ENCODE measurements around the gene PIH1D1. TPM values are rescaled to one million over a fixed set of nuclear protein-coding genes. Genes with fewer than 3 reads are reported as not detected.
A peak's percentile ranks its signal among the peaks of the same experiment; 100 is the strongest.

Gene PIH1D1
- total and polyA plus RNA-seq, 2 donors (not counting 3 experiments of a cell fraction or from before 2014, with no cell fraction given) = 83.2 to 86.9 TPM

DNA sequence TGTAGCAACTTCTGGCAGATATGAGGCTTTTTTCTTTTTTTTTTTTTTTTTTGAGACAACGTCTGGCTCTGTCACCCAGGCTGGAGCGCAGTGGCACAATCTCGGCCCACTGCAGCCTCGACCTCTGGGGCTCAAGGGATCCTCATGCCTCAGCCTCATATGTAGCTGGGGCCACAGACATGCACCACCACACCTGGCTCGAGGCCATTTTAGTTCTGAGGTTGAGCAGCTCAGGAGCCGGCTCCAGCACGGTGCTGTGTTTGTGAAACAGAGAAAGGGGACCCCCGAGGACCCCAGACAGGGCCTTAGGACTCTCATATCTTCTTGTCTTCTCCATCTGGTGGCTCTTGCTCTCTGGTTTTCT is 19.0 kb upstream of the PIH1D1 start:
- FAIRE-seq = no peak
- Histone ChIP-seq H3K36me3 (ENCODE audit: control insufficient read depth in 2 of 2, extremely low read depth in 1 of 2, insufficient read depth in 2 of 2, low read length in 2 of 2) (peaks cover 0 to 8% of the 10 kb centered on the region in 2 experiments), H3K9me3 (replicated peaks; ENCODE audit: control insufficient read depth, insufficient read depth, low read length) (no peaks in the 10 kb centered on the region), H3K27ac (ENCODE audit: insufficient read depth, low read depth, low read length) (no peak overlapping the region), H2AFZ (ENCODE audit: low read depth, low read length) (no peak overlapping the region), H3K4me2 (ENCODE audit: insufficient read depth, low read length) (no peak overlapping the region), H4K20me1 (replicated peaks; ENCODE audit: control insufficient read depth, extremely low read depth, insufficient read depth, low read length) (no peaks in the 10 kb centered on the region), H3K9ac (replicated peaks; ENCODE audit: extremely low read depth, insufficient read depth, low read length) (no peak overlapping the region), H3K79me2 (ENCODE audit: control insufficient read depth, insufficient read depth, low read length) (no peaks in the 10 kb centered on the region), H3K9me1 (replicated peaks; ENCODE audit: control insufficient read depth, extremely low read depth, insufficient read depth, low read length) (no peaks in the 10 kb centered on the region), H3K4me3 (replicated peaks in 1 of 3; ENCODE audit: insufficient read depth in 1 of 3, low read depth in 1 of 3, low read length in 3 of 3) (no peak overlapping the region), H3K4me1 (ENCODE audit: control insufficient read depth, extremely low read depth, insufficient read depth, low read length) (peaks cover 6% of the 10 kb centered on the region), H3K27me3 (ENCODE audit: control insufficient read depth in 2 of 2, insufficient read depth in 2 of 2, low read length in 2 of 2) (no peaks in the 10 kb centered on the region)
- TF ChIP-seq FOS (IDR thresholded peaks at IDR 0.05; ENCODE audit: borderline replicate concordance, insufficient read depth, low read length) (no peak), JUN (IDR thresholded peaks at IDR 0.05; ENCODE audit: borderline replicate concordance, insufficient read depth, insufficient read length, low read depth) (no peak), MYC (IDR thresholded peaks at IDR 0.05; ENCODE audit: low read depth, low read length) (no peak), GATA2 (IDR thresholded peaks at IDR 0.05; ENCODE audit: insufficient read depth, insufficient read length, low read depth, low read length) (no peak), EZH2 (IDR thresholded peaks at IDR 0.05; ENCODE audit: borderline replicate concordance, low read depth, low read length, severe bottlenecking) (no peak), POLR2AphosphoS5 (IDR thresholded peaks at IDR 0.05; ENCODE audit: insufficient read depth, low read depth, low read length) (no peak)
- TF ChIP-seq, protein P1, sequence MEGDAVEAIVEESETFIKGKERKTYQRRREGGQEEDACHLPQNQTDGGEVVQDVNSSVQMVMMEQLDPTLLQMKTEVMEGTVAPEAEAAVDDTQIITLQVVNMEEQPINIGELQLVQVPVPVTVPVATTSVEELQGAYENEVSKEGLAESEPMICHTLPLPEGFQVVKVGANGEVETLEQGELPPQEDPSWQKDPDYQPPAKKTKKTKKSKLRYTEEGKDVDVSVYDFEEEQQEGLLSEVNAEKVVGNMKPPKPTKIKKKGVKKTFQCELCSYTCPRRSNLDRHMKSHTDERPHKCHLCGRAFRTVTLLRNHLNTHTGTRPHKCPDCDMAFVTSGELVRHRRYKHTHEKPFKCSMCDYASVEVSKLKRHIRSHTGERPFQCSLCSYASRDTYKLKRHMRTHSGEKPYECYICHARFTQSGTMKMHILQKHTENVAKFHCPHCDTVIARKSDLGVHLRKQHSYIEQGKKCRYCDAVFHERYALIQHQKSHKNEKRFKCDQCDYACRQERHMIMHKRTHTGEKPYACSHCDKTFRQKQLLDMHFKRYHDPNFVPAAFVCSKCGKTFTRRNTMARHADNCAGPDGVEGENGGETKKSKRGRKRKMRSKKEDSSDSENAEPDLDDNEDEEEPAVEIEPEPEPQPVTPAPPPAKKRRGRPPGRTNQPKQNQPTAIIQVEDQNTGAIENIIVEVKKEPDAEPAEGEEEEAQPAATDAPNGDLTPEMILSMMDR (IDR thresholded peaks at IDR 0.05; ENCODE audit: extremely low read depth in 1 of 2, insufficient read depth in 1 of 2, low read depth in 1 of 2, low read length in 2 of 2) = no peak
- intact Hi-C loops (cut with micrococcal nuclease) = no loop called here
- DNase-seq (ENCODE audit: low read depth, low spot score) = no peak
- ChIA-PET POLR2A (no interaction called here), CTCF (no interaction called here)
- dilution Hi-C loops (cut with MboI; ENCODE audit: extremely low pct_ligation_motif_present, low sequenced_read_pairs) = no loop called here
- BruUV-seq (replicated peaks) = TSS peak; percentile 47

All from endothelial cell of umbilical vein (primary cell).